Mesothelial cell of epicardium (in vitro differentiated cells): ENCODE results near the gene SLC1A6. TPM values are rescaled to one million over a fixed set of nuclear protein-coding genes. Genes with fewer than 3 reads are reported as not detected.

Experiments used
- DNase-seq, 2 experiments: peaks; one replicate each; pipeline ENCODE4 v3.0.0; 2021; ENCODE audit warnings: low spot score in 2 of 2; ENCODE audit not compliant: unreplicated experiment in 2 of 2
- H3K27ac Mint-ChIP-seq: 2 replicates; pipeline ENCODE4 v1.8.0; 2021; ENCODE audit warnings: mixed read lengths
- H3K27me3 Mint-ChIP-seq: 2 replicates; pipeline ENCODE4 v1.8.0; 2021; ENCODE audit warnings: low read depth, mixed read lengths
- H3K36me3 Mint-ChIP-seq: 2 replicates; pipeline ENCODE4 v1.8.0; 2021; ENCODE audit warnings: mixed read lengths
- H3K4me1 Mint-ChIP-seq: 2 replicates; pipeline ENCODE4 v1.8.0; 2021; ENCODE audit warnings: mixed read lengths
- H3K4me3 Mint-ChIP-seq: 2 replicates; pipeline ENCODE4 v1.8.0; 2021; ENCODE audit warnings: mild to moderate bottlenecking, moderate library complexity, mixed read lengths
- H3K9me3 Mint-ChIP-seq: 2 replicates; pipeline ENCODE4 v1.8.0; 2021; ENCODE audit warnings: mixed read lengths
- total RNA-seq: library from RNA; stranded (reverse); gene quantifications from 3 replicates; pipeline ENCODE4 v1.2.1, GENCODE V29; 2021
- TF ChIP-seq, protein P1 (sequence below): fragments of 200-600 bp; sonication (generic); IDR thresholded peaks from one replicate; pipeline ENCODE4 v1.5.0; 2021; ENCODE audit warnings: antibody characterized with exemption; ENCODE audit not compliant: unreplicated experiment

Gene SLC1A6
- total RNA-seq, 1 donor from 2014 or later: 0.42 TPM

DNA sequence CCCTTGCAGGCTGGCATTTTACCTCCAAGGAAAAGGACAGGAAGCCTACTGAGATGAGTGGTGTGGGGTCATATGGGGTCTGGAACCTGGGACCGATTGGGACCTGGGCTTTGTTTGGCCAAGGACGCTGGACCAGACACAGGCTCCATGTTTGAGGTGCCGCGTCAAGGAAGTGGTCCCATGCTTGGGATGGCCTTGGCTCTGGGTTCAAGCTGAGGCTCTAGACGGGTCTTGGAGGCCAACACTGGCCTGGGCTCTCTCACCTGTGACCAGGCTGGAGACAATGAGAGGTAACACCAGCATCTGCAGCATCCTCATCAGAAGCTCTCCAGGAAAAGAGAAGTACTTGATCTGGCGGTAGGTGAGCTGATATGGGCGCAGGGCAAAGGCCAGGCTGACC, 8.2 kb downstream of the SLC1A6 start:
- Mint-ChIP-seq H3K9me3 (peaks cover 53% of the 10 kb centered on the region), H3K4me1 (no peaks in the 10 kb centered on the region), H3K27ac (no peak overlapping the region), H3K36me3 (no peaks in the 10 kb centered on the region), H3K4me3 (no peak overlapping the region), H3K27me3 (peaks cover 2% of the 10 kb centered on the region)
- no peak for DNase-seq
- TF ChIP-seq, protein P1, sequence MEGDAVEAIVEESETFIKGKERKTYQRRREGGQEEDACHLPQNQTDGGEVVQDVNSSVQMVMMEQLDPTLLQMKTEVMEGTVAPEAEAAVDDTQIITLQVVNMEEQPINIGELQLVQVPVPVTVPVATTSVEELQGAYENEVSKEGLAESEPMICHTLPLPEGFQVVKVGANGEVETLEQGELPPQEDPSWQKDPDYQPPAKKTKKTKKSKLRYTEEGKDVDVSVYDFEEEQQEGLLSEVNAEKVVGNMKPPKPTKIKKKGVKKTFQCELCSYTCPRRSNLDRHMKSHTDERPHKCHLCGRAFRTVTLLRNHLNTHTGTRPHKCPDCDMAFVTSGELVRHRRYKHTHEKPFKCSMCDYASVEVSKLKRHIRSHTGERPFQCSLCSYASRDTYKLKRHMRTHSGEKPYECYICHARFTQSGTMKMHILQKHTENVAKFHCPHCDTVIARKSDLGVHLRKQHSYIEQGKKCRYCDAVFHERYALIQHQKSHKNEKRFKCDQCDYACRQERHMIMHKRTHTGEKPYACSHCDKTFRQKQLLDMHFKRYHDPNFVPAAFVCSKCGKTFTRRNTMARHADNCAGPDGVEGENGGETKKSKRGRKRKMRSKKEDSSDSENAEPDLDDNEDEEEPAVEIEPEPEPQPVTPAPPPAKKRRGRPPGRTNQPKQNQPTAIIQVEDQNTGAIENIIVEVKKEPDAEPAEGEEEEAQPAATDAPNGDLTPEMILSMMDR: no peak

DNA sequence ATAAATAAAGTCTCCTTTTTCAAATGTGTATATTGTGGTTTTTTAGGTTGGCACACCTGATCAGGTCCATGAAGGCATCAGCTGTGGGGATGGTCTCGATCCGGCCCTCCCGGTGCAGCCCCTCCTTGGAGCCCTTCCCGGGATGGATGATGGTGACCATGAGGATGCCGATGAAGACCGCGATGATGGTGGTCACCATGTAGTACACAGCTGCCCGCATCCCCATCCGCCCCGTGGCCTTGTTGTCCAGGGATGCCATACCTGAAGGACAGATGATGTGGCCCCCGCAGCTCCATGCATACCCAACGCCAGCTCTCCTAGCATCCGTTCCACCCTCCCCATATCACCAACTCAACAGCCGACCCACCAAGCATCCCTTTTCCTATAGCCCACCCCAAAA, 11.4 kb downstream of the SLC1A6 start:
- Mint-ChIP-seq H3K9me3 (peaks cover 47% of the 10 kb centered on the region), H3K27ac (no peak overlapping the region), H3K4me3 (no peak overlapping the region), H3K27me3 (no peaks in the 10 kb centered on the region), H3K36me3 (peaks cover 3% of the 10 kb centered on the region), H3K4me1 (no peaks in the 10 kb centered on the region)
- no peak for DNase-seq
- TF ChIP-seq, protein P1: no peak

DNA sequence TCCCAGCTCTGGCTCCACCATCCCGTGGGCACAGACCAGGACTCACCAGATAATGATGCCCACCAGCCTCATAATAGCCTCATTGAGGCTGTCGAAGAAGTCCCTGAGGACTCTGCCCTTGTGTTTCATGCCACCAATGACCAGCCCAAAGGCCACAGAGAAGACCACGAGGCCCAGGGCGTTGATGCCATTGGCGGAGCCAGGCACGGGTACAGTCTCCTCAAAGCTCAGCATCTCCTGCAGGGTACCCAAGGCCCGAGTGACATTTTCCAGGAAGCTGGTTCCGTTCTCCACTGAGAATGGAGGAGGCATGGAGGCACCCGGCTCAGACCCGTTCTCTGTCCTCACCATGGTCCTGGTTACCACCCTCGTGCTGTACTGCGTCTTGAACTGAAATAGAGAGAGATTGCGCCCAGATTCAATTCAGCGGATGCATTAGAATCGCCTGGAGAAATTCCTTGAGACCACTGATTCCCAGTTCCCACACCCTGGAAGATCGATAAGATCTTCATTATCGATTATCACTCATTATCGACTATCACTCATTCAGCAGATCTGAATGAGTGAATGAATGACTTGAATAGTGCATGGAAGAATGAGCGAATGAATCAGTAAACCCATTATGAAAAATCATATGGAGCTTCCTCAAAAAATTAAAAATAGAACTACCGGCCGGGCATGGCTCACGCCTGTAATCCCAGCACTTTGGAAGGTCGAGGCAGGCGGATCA, 17.5 kb downstream of the SLC1A6 start:
- Mint-ChIP-seq H3K4me1 (no peaks in the 10 kb centered on the region), H3K27ac (no peak overlapping the region), H3K9me3 (peaks cover 32% of the 10 kb centered on the region), H3K36me3 (peaks cover 5% of the 10 kb centered on the region), H3K27me3 (no peaks in the 10 kb centered on the region), H3K4me3 (no peak overlapping the region)
- TF ChIP-seq, protein P1: no peak
- no peak for DNase-seq

DNA sequence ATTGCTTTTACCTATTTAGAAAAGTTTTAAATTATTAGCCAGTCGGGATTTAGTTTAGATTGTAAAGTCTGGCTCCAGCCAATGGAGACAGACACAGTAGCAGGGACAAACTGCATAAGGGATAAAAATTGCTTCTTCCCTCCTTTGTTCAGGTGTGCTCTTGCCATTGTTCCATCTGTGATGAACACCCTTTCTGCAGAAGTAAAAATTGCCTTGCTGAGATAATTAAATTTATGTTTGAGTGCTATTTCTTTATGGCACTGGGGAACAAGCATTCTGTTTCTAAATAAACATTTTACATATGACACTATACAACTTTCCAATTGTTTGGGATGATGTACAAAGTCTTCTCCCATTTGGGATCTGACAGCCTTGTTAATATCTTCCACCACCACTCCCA, 20.4 kb downstream of the SLC1A6 start:
- H3K27ac Mint-ChIP-seq: no peak overlapping the region
- no peak overlapping the region for H3K4me3 Mint-ChIP-seq
- H3K9me3 Mint-ChIP-seq: peaks cover 49% of the 10 kb centered on the region
- peaks cover 5% of the 10 kb centered on the region for H3K36me3 Mint-ChIP-seq
- DNase-seq: no peak
- TF ChIP-seq, protein P1: no peak
- H3K27me3 Mint-ChIP-seq: no peaks in the 10 kb centered on the region
- no peaks in the 10 kb centered on the region for H3K4me1 Mint-ChIP-seq

DNA sequence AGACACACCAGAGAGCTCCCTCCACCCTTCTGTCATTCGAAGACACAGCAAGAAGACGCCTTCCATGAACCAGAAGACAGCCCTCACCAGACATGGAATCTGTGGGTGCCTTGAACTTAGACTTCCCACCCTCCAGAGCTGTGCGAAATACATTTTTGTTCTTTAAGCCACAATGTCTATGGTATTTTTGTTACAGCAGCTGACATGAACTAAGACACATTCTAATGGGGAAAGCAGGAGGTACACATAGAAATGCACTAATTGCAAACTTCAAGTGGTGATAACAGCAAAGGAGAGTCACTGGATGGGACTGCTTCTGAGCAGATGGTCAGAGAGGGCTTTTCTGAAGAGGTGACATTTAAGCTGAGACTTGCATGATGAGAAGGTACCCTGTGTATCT, 22.2 kb downstream of the SLC1A6 start:
- H3K27ac Mint-ChIP-seq: no peak overlapping the region
- peaks cover 44% of the 10 kb centered on the region for H3K9me3 Mint-ChIP-seq
- TF ChIP-seq, protein P1: no peak
- no peak for DNase-seq
- H3K27me3 Mint-ChIP-seq: no peaks in the 10 kb centered on the region
- H3K4me3 Mint-ChIP-seq: no peak overlapping the region
- no peaks in the 10 kb centered on the region for H3K4me1 Mint-ChIP-seq
- peaks cover 3% of the 10 kb centered on the region for H3K36me3 Mint-ChIP-seq
